SK-N-SH (cell line): ENCODE results near the gene ADAMTSL1. TPM values are rescaled to one million over a fixed set of nuclear protein-coding genes. Genes with fewer than 3 reads are reported as not detected.

Source experiments
- CTCF ChIA-PET: fragments of 300-600, 350-600 bp; formaldehyde crosslinking; extraction: SDS; loops from one replicate; lab custom pipeline; 2021; lab: Yijun Ruan, JAX
- POLR2A ChIA-PET: fragments of 350-600 bp; sonication (Branson Sonifier 250); formaldehyde crosslinking; extraction: SDS; loops from one replicate; lab custom pipeline; 2020; ENCODE audit warnings: antibody characterized with exemption, inconsistent platforms; lab: Yijun Ruan, JAX
- DNase-seq: peaks from one replicate; pipeline ENCODE4 v3.0.0; 2012
- H2AFZ ChIP-seq: fragments of 200-600 bp; sonication (generic); 2 replicates; pipeline ENCODE4 v1.8.1; 2016; ENCODE audit warnings: antibody characterized with exemption, mild to moderate bottlenecking, low read depth
- H3F3A ChIP-seq: fragments of 200-600 bp; sonication (generic); replicated peaks from 2 replicates; pipeline ENCODE3; 2016; ENCODE audit warnings: antibody characterized with exemption, mild to moderate bottlenecking; ENCODE audit not compliant: insufficient read depth
- H3K27ac ChIP-seq, 2 experiments: fragments of 200-500 bp in 1 of 2; fragments of 200-600 bp in 1 of 2; sonication (Bioruptor generic) in 1 of 2; sonication (generic), shearing (Covaris generic) in 1 of 2; 2 replicates each; pipeline versions ENCODE4 v1.5.1 to v1.6.1; 2014 to 2016; ENCODE audit warnings: low read depth in 2 of 2, inconsistent platforms in 1 of 2, low read length in 1 of 2, mild to moderate bottlenecking in 1 of 2, mixed read lengths in 1 of 2
- H3K27me3 ChIP-seq: fragments of 200-600 bp; sonication (generic), shearing (Covaris generic); 2 replicates; pipeline ENCODE4 v1.6.1; 2016; ENCODE audit warnings: mixed run types; ENCODE audit not compliant: insufficient read depth
- H3K36me3 ChIP-seq, 2 experiments: fragments of 200-500 bp in 1 of 2; fragments of 200-600 bp in 1 of 2; sonication (Bioruptor generic) in 1 of 2; sonication (generic) in 1 of 2; replicated peaks in 1 of 2; 2 replicates each; pipeline versions ENCODE3 to v1.5.1; 2014 to 2016; ENCODE audit warnings: low read length in 1 of 2, mild to moderate bottlenecking in 1 of 2; ENCODE audit not compliant: insufficient read depth in 2 of 2, control insufficient read depth in 1 of 2
- H3K4me1 ChIP-seq, 2 experiments: fragments of 200-500 bp in 1 of 2; fragments of 200-600 bp in 1 of 2; sonication (Bioruptor generic) in 1 of 2; sonication (generic), shearing (Covaris generic) in 1 of 2; 2 replicates each; pipeline versions ENCODE4 v1.5.1 to v1.6.1; 2014 to 2016; ENCODE audit warnings: low read depth in 1 of 2, low read length in 1 of 2, mixed run types in 1 of 2; ENCODE audit not compliant: insufficient read depth in 2 of 2, control insufficient read depth in 1 of 2
- H3K4me2 ChIP-seq: fragments of 200-600 bp; sonication (generic), shearing (Covaris generic); 2 replicates; pipeline ENCODE4 v1.6.1; 2017; ENCODE audit warnings: mixed run types
- H3K4me3 ChIP-seq, 2 experiments: fragments of 200-500 bp in 1 of 2; fragments of 200-600 bp in 1 of 2; sonication (Bioruptor generic) in 1 of 2; sonication (generic), shearing (Covaris generic) in 1 of 2; 2 replicates each; pipeline versions ENCODE4 v1.5.1 to v1.8.1; 2014 to 2016; ENCODE audit warnings: low read depth in 2 of 2, inconsistent platforms in 1 of 2, low read length in 1 of 2, mild to moderate bottlenecking in 1 of 2, mixed read lengths in 1 of 2, moderate library complexity in 1 of 2
- H3K79me2 ChIP-seq: fragments of 200-600 bp; sonication (generic); 2 replicates; pipeline ENCODE4 v1.8.1; 2017; ENCODE audit warnings: mild to moderate bottlenecking; ENCODE audit not compliant: insufficient read depth
- H3K9ac ChIP-seq: fragments of 200-600 bp; sonication (generic); 2 replicates; pipeline ENCODE4 v1.6.1; 2017; ENCODE audit warnings: mixed run types
- H3K9me2 ChIP-seq: fragments of 200-600 bp; sonication (generic); 2 replicates; pipeline ENCODE4 v1.6.1; 2017; ENCODE audit warnings: mixed run types
- H3K9me3 ChIP-seq: fragments of 200-600 bp; sonication (generic); 2 replicates; pipeline ENCODE4 v1.6.1; 2017; ENCODE audit warnings: mixed run types, mild to moderate bottlenecking, moderate library complexity
- H4K20me1 ChIP-seq: fragments of 200-600 bp; sonication (generic); 2 replicates; pipeline ENCODE4 v1.6.1; 2017; ENCODE audit warnings: mild to moderate bottlenecking, mixed run types; ENCODE audit not compliant: insufficient read depth
- CTCF ChIP-seq: fragments of 200-600 bp; sonication (generic); IDR thresholded peaks from 2 replicates; pipeline ENCODE4 v1.6.1; 2017; ENCODE audit warnings: antibody characterized with exemption, mild to moderate bottlenecking, moderate library complexity
- ELF1 ChIP-seq: IDR thresholded peaks from 2 replicates; pipeline ENCODE4 v1.4.0; 2012
- EZH2phosphoT487 ChIP-seq: fragments of 200-600 bp; sonication (generic); IDR thresholded peaks from 2 replicates; pipeline ENCODE4 v1.6.1; 2017; ENCODE audit warnings: low read depth, mixed run types, mild to moderate bottlenecking, antibody characterized with exemption, moderate library complexity, borderline replicate concordance
- FOSL2 ChIP-seq: IDR thresholded peaks from 2 replicates; pipeline ENCODE4 v1.4.0; 2012; ENCODE audit warnings: low read depth, mild to moderate bottlenecking, moderate library complexity, borderline replicate concordance
- FOXM1 ChIP-seq: IDR thresholded peaks from 2 replicates; pipeline ENCODE4 v1.4.0; 2012; ENCODE audit warnings: low read depth, mild to moderate bottlenecking
- GABPA ChIP-seq: IDR thresholded peaks from 2 replicates; pipeline ENCODE4 v1.4.0; 2012; ENCODE audit warnings: low read depth, mild to moderate bottlenecking
- GATA2 ChIP-seq: sonication (generic); formaldehyde crosslinking; IDR thresholded peaks from 2 replicates; pipeline ENCODE4 v1.5.0; 2020; ENCODE audit warnings: mild to moderate bottlenecking, missing genetic modification reagents
- JUND ChIP-seq: IDR thresholded peaks from 2 replicates; pipeline ENCODE4 v1.4.0; 2012
- MEF2A ChIP-seq: IDR thresholded peaks from 2 replicates; pipeline ENCODE4 v1.4.0; 2012; ENCODE audit warnings: low read depth, borderline replicate concordance
- MXI1 ChIP-seq: IDR thresholded peaks from 2 replicates; pipeline ENCODE4 v1.6.1; 2012; ENCODE audit warnings: mild to moderate bottlenecking, low read depth, low read length, improper control_type of control experiment
- NRF1 ChIP-seq: IDR thresholded peaks from 2 replicates; pipeline ENCODE4 v1.6.1; 2012; ENCODE audit warnings: low read depth, mild to moderate bottlenecking, low read length
- RAD21 ChIP-seq: IDR thresholded peaks from 2 replicates; pipeline ENCODE4 v1.6.1; 2012; ENCODE audit warnings: mild to moderate bottlenecking, low read length
- RXRA ChIP-seq: IDR thresholded peaks from 2 replicates; pipeline ENCODE4 v1.4.0; 2012; ENCODE audit warnings: low read depth, mild to moderate bottlenecking, borderline replicate concordance
- SIN3A ChIP-seq: IDR thresholded peaks from 2 replicates; pipeline ENCODE4 v1.6.1; 2012; ENCODE audit warnings: low read depth, mild to moderate bottlenecking, low read length, moderate library complexity, borderline replicate concordance
- TAF1 ChIP-seq: IDR thresholded peaks from 2 replicates; pipeline ENCODE4 v1.6.1; 2012; ENCODE audit warnings: low read depth, mild to moderate bottlenecking, low read length, moderate library complexity, borderline replicate concordance
- TCF12 ChIP-seq: IDR thresholded peaks from 2 replicates; pipeline ENCODE4 v1.4.0; 2012
- USF2 ChIP-seq: fragments of 150-350 bp; IDR thresholded peaks from 2 replicates; pipeline ENCODE4 v1.6.1; 2017; ENCODE audit warnings: antibody characterized with exemption, low read length, low read depth, borderline replicate concordance
- YY1 ChIP-seq: IDR thresholded peaks from 2 replicates; pipeline ENCODE4 v1.4.0; 2012; ENCODE audit warnings: low read depth, mild to moderate bottlenecking
- ZBTB33 ChIP-seq: IDR thresholded peaks from 2 replicates; pipeline ENCODE4 v1.4.0; 2012; ENCODE audit warnings: low read depth, borderline replicate concordance
- WGBS: methylation state at CpG from one replicate; pipeline ENCODE4 v1.1.6; 2017; ENCODE audit warnings: low lambda C conversion rate; 5-methylcytosine and 5-hydroxymethylcytosine counted together
- polyA plus RNA-seq, 3 experiments: library from polyadenylated mRNA; depleted of rRNA; stranded (reverse); fragments of >200 nt; gene quantifications; 2 replicates each; pipeline ENCODE4 v1.2.3, GENCODE V29; 2012

Gene ADAMTSL1
- polyA plus RNA-seq, 1 of the 3 experiments (the other 2 are of a cell fraction): 114 TPM

GRCh38 chr9:18755263-18755662 is 281.3 kb downstream of the ADAMTSL1 start:
- no peak overlapping the region for H3K9ac ChIP-seq
- POLR2A ChIA-PET: no interaction called here
- CTCF ChIA-PET: interaction anchor here (1.8 kb wide), 1 partner anchor 11 kb away, joined by 6 read pairs; no protein-coding TSS in a partner anchor
- 82% methylated on average over 2 of the region's 2 CpGs for WGBS
- H3K27me3 ChIP-seq: no peaks in the 10 kb centered on the region
- TF ChIP-seq NRF1 (no peak), YY1 (no peak), ZBTB33 (no peak), RXRA (no peak)
- peaks cover 11 to 70% of the 10 kb centered on the region in 2 experiments for H3K36me3 ChIP-seq
- no peak overlapping the region for H3K27ac ChIP-seq
- H2AFZ ChIP-seq: no peak overlapping the region
- no peaks in the 10 kb centered on the region for H4K20me1 ChIP-seq
- H3K79me2 ChIP-seq: peaks cover 4% of the 10 kb centered on the region; the same call in 1 of the 2 replicates
- no peaks in the 10 kb centered on the region for H3F3A ChIP-seq
- H3K9me2 ChIP-seq: no peaks in the 10 kb centered on the region
- H3K4me2 ChIP-seq: no peak overlapping the region
- no peak overlapping the region for H3K4me3 ChIP-seq
- H3K4me1 ChIP-seq: no peaks in the 10 kb centered on the region; a peak in 1 of 4 replicates
- DNase-seq: no peak
- no peaks in the 10 kb centered on the region for H3K9me3 ChIP-seq

GRCh38 chr9:18756712-18757125 is 282.8 kb downstream of the ADAMTSL1 start:
- CTCF ChIA-PET: no interaction called here
- peaks cover 9 to 72% of the 10 kb centered on the region in 2 experiments for H3K36me3 ChIP-seq
- POLR2A ChIA-PET: no interaction called here

GRCh38 chr9:18759827-18760226 is 285.9 kb downstream of the ADAMTSL1 start:
- ChIA-PET POLR2A (no interaction called here), CTCF (no interaction called here)
- Histone ChIP-seq H3K4me3 (no peak overlapping the region), H3K9me3 (no peaks in the 10 kb centered on the region), H3K9me2 (no peaks in the 10 kb centered on the region), H3K9ac (no peak overlapping the region), H3K4me1 (no peaks in the 10 kb centered on the region; a peak in 1 of 4 replicates), H3K27ac (no peak overlapping the region), H3K27me3 (no peaks in the 10 kb centered on the region), H4K20me1 (no peaks in the 10 kb centered on the region), H3K36me3 (peaks cover 5 to 75% of the 10 kb centered on the region in 2 experiments), H3K4me2 (no peak overlapping the region), H3F3A (no peaks in the 10 kb centered on the region), H3K79me2 (0 out of 2 replicates have a peak, but pooled peaks cover 13% of the 10 kb centered on the region), H2AFZ (no peak overlapping the region)
- 84% methylated on average over 4 of the region's 4 CpGs for WGBS
- TF ChIP-seq SIN3A (no peak), TAF1 (no peak), FOXM1 (no peak), ELF1 (no peak), CTCF (no peak), USF2 (no peak), FOSL2 (no peak), MXI1 (no peak), GATA2 (CRISPR knock-in tag) (no peak)
- no peak for DNase-seq

More at GRCh38 chr9:18756712-18757125, 282.8 kb downstream of the ADAMTSL1 start:
- TF ChIP-seq MEF2A (no peak), RXRA (no peak), EZH2phosphoT487 (no peak), GABPA (no peak), RAD21 (no peak), GATA2 (CRISPR knock-in tag) (no peak), TCF12 (no peak), NRF1 (no peak), JUND (no peak)
- Histone ChIP-seq H3K4me2 (no peak overlapping the region), H3K9ac (no peak overlapping the region), H4K20me1 (no peaks in the 10 kb centered on the region), H3K79me2 (peaks cover 4% of the 10 kb centered on the region; the same call in 1 of the 2 replicates), H3K4me3 (no peak overlapping the region), H3K27ac (no peak overlapping the region), H3K9me2 (no peaks in the 10 kb centered on the region), H3F3A (no peaks in the 10 kb centered on the region), H3K4me1 (no peaks in the 10 kb centered on the region; a peak in 1 of 4 replicates), H3K27me3 (no peaks in the 10 kb centered on the region), H3K9me3 (no peaks in the 10 kb centered on the region), H2AFZ (no peak overlapping the region)
- no peak for DNase-seq
- 79% methylated on average over 3 of the region's 3 CpGs for WGBS
